ENCODE measurements around the gene THRA. TPM values are rescaled to one million over a fixed set of nuclear protein-coding genes. Genes with fewer than 3 reads are reported as not detected.
A peak's percentile ranks its signal among the peaks of the same experiment; 100 is the strongest.

Gene THRA
- total RNA-seq, 1 experiment from 2014 or later = 10.1 TPM

DNA sequence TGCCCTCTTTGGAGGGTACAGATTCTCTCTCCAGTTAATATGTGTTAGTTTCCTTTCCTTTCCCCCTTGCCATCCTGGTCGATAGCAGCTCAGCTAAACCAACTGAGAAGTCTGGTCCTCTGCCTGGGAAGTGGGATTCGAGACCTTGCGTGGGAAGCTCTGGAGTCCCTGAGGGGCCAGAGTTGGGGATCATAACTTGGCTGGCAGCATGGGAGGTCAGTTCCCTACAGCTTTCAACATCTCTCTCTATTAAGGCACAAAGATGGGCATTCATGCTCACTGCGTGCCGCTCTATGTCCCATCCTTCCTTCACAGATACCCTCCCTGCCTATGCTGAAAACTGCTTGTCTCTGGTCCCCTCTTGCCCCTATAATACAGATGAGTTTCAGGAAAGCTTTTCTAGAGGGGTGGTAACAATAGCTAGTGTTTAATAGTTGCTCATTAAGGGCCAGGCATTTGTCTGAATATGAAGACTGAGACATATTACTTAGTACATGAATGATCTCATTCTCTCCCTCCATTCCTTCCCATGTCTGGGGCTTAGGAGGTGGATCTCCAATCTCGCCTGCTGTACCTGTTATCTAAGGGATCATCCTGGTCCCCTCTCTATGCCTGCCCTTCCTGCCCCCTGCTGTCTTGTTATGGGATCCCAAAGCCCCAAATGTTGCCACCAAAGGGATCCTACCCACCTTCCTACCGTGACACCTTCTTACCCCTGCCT is 10.8 kb downstream of the THRA start:
- H3K27me3 Mint-ChIP-seq (ENCODE audit: low read depth) = peaks cover 2% of the 10 kb centered on the region; the same call in 1 of the 2 replicates

More for the DNA sequence above, 10.8 kb downstream of the THRA start:
- Histone ChIP-seq H3T11ph (ENCODE audit: low read length) (no peak overlapping the region), H3K23ac (ENCODE audit: insufficient read length, low read depth, low read length) (no peak overlapping the region), H2BK20ac (ENCODE audit: low read depth, low read length, poor library complexity, severe bottlenecking) (no peak overlapping the region), H4K5ac (ENCODE audit: insufficient read length, low read depth, low read length) (no peak overlapping the region), H3K9ac (ENCODE audit: extremely low read depth, insufficient read length, low read length) (no peak overlapping the region), H2BK12ac (ENCODE audit: insufficient read length, low read depth, low read length) (no peak overlapping the region), H3K79me1 (ENCODE audit: insufficient read depth, low read depth, low read length, poor library complexity, severe bottlenecking) (no peaks in the 10 kb centered on the region), H2AK5ac (ENCODE audit: insufficient read length, low read length) (no peak overlapping the region), H4K20me1 (ENCODE audit: control insufficient read depth, insufficient read depth, insufficient read length) (no peaks in the 10 kb centered on the region), H3K27me3 (ENCODE audit: insufficient read depth, low read length) (no peaks in the 10 kb centered on the region), H3K9me3 (ENCODE audit: control insufficient read depth, low read depth, low read length) (no peaks in the 10 kb centered on the region), H2BK120ac (ENCODE audit: low read depth, low read length, poor library complexity, severe bottlenecking) (no peak overlapping the region), H2AFZ (ENCODE audit: low read length) (no peak overlapping the region), H3K4me2 (ENCODE audit: insufficient read depth, insufficient read length, low read length) (no peak overlapping the region), H3K23me2 (ENCODE audit: insufficient read length, low read depth, low read length, poor library complexity, severe bottlenecking) (peaks cover 6% of the 10 kb centered on the region), H2BK5ac (ENCODE audit: insufficient read length, low read length) (no peak overlapping the region), H3K14ac (ENCODE audit: insufficient read depth, low read length) (no peak overlapping the region), H3K4ac (ENCODE audit: low read depth, low read length) (no peak overlapping the region), H4K91ac (ENCODE audit: insufficient read length, low read depth, low read length) (no peak overlapping the region), H2BK15ac (ENCODE audit: low read depth, low read length) (no peak overlapping the region), H3K79me2 (ENCODE audit: insufficient read depth, low read length) (no peaks in the 10 kb centered on the region), H3K18ac (ENCODE audit: insufficient read length, low read depth, low read length) (no peak overlapping the region), H4K8ac (replicated peaks; ENCODE audit: insufficient read length, low read depth, low read length) (no peak overlapping the region), H3K56ac (ENCODE audit: insufficient read length, low read depth, low read length) (no peak overlapping the region), H3K4me1 (ENCODE audit: insufficient read depth, low read length) (peaks cover 20% of the 10 kb centered on the region; the same call in 1 of the 2 replicates), H3K27ac (ENCODE audit: insufficient read length, low read depth, low read length) (no peak overlapping the region)
- peak overlapping the region; percentile 3 to 42 (median 41); a peak in 2 of 7 replicates for H3K27ac Mint-ChIP-seq
- H3K36me3 Mint-ChIP-seq (ENCODE audit: insufficient read depth in 1 of 3, low read depth in 3 of 3) = peaks cover 0 to 7% (median 4%) of the 10 kb centered on the region in 3 experiments; a peak in 3 of 7 replicates
- TF ChIP-seq CTCF (conservative IDR thresholded peaks at IDR 0.05) = no peak
- H3K9me3 Mint-ChIP-seq = no peaks in the 10 kb centered on the region
- WGBS (ENCODE audit: extremely low coverage, insufficient read length, low lambda C conversion rate) = no CpG with 5 or more reads among the region's 7 CpGs
- peaks cover 50 to 70% of the 10 kb centered on the region in 2 experiments for H3K4me1 Mint-ChIP-seq
- no peak overlapping the region; a peak in 1 of 5 replicates for H3K4me3 Mint-ChIP-seq
- DNase-seq = no peak
